H1 (cell line): ENCODE data around the gene KLRC3. TPM values are rescaled to one million over a fixed set of nuclear protein-coding genes. Genes with fewer than 3 reads are reported as not detected.

Source experiments
- CTBP2 ChIP-seq: IDR thresholded peaks from 2 replicates; pipeline ENCODE4 v1.7.0; 2011; ENCODE audit warnings: borderline replicate concordance, mild to moderate bottlenecking, moderate library complexity, mixed read lengths, low read length; ENCODE audit not compliant: insufficient read depth, insufficient read length
- EZH2 ChIP-seq: fragments of 200-600 bp; sonication (generic); IDR thresholded peaks from 2 replicates; pipeline ENCODE4 v1.7.1; 2012; ENCODE audit warnings: low read depth, mild to moderate bottlenecking, moderate library complexity, low read length, inconsistent platforms; ENCODE audit not compliant: severe bottlenecking
- HDAC2 ChIP-seq, 2 experiments: fragments of 300-600 bp in 1 of 2; sonication (generic) in 1 of 2; IDR thresholded peaks; 2 replicates each; pipeline ENCODE4 v1.6.1; 2011 to 2012; ENCODE audit warnings: low read depth in 2 of 2, low read length in 2 of 2, mild to moderate bottlenecking in 2 of 2, moderate library complexity in 2 of 2, borderline replicate concordance in 1 of 2, inconsistent platforms in 1 of 2
- polyA plus RNA-seq, 7 experiments: library from polyadenylated mRNA; depleted of rRNA in 3 of 7; stranded (reverse) in 5 of 7; unstranded in 2 of 7; fragments of >200 nt in 5 of 7; fragments of 200-250 nt in 2 of 7; gene quantifications; 1 replicate in 5 of 7; 2 replicates in 1 of 7; 4 replicates in 1 of 7; pipeline versions ENCODE4 v1.2.1 to v1.2.3, GENCODE V29; 2011 to 2013; ENCODE audit warnings: missing spikeins in 2 of 7, mixed read lengths in 2 of 7
- total RNA-seq: library from RNA; stranded (reverse); fragmentation: NEBNext Ultra II Directional; extraction: Animal tissue kit (Norgen Biotek cat#: 25700); gene quantifications from 2 replicates; pipeline ENCODE4 v1.2.1, GENCODE V29; 2021
- TF ChIP-seq, protein P1 (sequence below): IDR thresholded peaks from 2 replicates; pipeline ENCODE4 v1.6.1; 2011; ENCODE audit warnings: low read length, improper control_type of control experiment

KLRC3 gene
- total and polyA plus RNA-seq, 2 of the 8 experiments (the other 6 are each of a cell fraction or from before 2014, with no cell fraction given), result not detected

- TF ChIP-seq CTBP2, result no peak
- no peak for TF ChIP-seq HDAC2 (IDR thresholded peaks at IDR 0.05; ENCODE audit: borderline replicate concordance in 1 of 2, low read depth in 2 of 2, low read length in 2 of 2)
- no peak for TF ChIP-seq EZH2
- TF ChIP-seq, protein P1, sequence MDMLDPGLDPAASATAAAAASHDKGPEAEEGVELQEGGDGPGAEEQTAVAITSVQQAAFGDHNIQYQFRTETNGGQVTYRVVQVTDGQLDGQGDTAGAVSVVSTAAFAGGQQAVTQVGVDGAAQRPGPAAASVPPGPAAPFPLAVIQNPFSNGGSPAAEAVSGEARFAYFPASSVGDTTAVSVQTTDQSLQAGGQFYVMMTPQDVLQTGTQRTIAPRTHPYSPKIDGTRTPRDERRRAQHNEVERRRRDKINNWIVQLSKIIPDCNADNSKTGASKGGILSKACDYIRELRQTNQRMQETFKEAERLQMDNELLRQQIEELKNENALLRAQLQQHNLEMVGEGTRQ, result no peak
Measured at GRCh38 chr12:10469701-10470100, 49.3 kb upstream of the KLRC3 start (continued).
